B cell (primary cell): ENCODE measurements around the gene KIFBP. TPM values are rescaled to one million over a fixed set of nuclear protein-coding genes. Genes with fewer than 3 reads are reported as not detected.

Source experiments
- ATAC-seq: fragments of 200-7000 bp; cut with Tn5 transposase; one replicate; pipeline ENCODE4 v1.10.0; 2021; ENCODE audit warnings: low read depth, mild to moderate bottlenecking, moderate number of reproducible peaks, moderate library complexity
- CTCF ChIA-PET: fragments of 350-600 bp; sonication (Branson Sonifier 250); formaldehyde crosslinking; loops from one replicate; lab custom pipeline; 2021; ENCODE audit warnings: antibody characterized with exemption, inconsistent platforms; lab: Charles Lee
- POLR2A ChIA-PET: fragments of 350-600 bp; sonication (Branson Sonifier 250); formaldehyde crosslinking; loops from one replicate; lab custom pipeline; 2021; ENCODE audit warnings: antibody characterized with exemption; lab: Charles Lee
- DNase-seq: peaks from one replicate; pipeline ENCODE4 v3.0.0; 2013
- H2AFZ ChIP-seq: 2 replicates; pipeline ENCODE4 v1.6.1; 2012; ENCODE audit warnings: mild to moderate bottlenecking, low read depth, low read length; ENCODE audit not compliant: insufficient read depth, poor library complexity, severe bottlenecking
- H3K27ac ChIP-seq, 2 donors: 1 replicate in 1 of 2; 2 replicates in 1 of 2; pipeline ENCODE4 v1.5.1; 2012 to 2013; ENCODE audit warnings: low read length in 2 of 2, mild to moderate bottlenecking in 2 of 2, moderate library complexity in 1 of 2
- H3K27me3 ChIP-seq, 4 experiments: fragments of 200-600 bp in 1 of 4; sonication (generic) in 1 of 4; replicated peaks in 1 of 4; 1 replicate in 2 of 4; 2 replicates in 2 of 4; pipeline versions ENCODE4 v1.6.1 to v1.7.0; 2013 to 2016; ENCODE audit warnings: low read length in 3 of 4, mild to moderate bottlenecking in 2 of 4, mixed read lengths in 1 of 4, moderate library complexity in 1 of 4; ENCODE audit not compliant: insufficient read depth in 4 of 4, control insufficient read depth in 3 of 4; ENCODE audit errors: control extremely low read depth in 1 of 4
- H3K36me3 ChIP-seq, 2 experiments: replicated peaks in 1 of 2; 1 replicate in 1 of 2; 2 replicates in 1 of 2; pipeline versions ENCODE4 v1.6.1 to v1.7.1; 2013; ENCODE audit warnings: low read length in 1 of 2; ENCODE audit not compliant: insufficient read depth in 2 of 2, control insufficient read depth in 1 of 2; ENCODE audit errors: control extremely low read depth in 1 of 2, extremely low read depth in 1 of 2
- H3K4me1 ChIP-seq, 2 donors: fragments of 200-600 bp in 1 of 2; sonication (generic) in 1 of 2; 1 replicate in 1 of 2; 2 replicates in 1 of 2; pipeline versions ENCODE4 v1.5.1 to v1.6.1; 2013 to 2017; ENCODE audit warnings: low read length in 2 of 2; ENCODE audit not compliant: control insufficient read depth in 2 of 2, insufficient read depth in 2 of 2
- H3K4me2 ChIP-seq: replicated peaks from 2 replicates; pipeline ENCODE3; 2012; ENCODE audit warnings: mild to moderate bottlenecking, low read depth, low read length; ENCODE audit not compliant: poor library complexity, severe bottlenecking
- H3K4me3 ChIP-seq, 5 experiments: fragments of 200-600 bp in 1 of 5; sonication (generic) in 1 of 5; 1 replicate in 3 of 5; 2 replicates in 2 of 5; pipeline versions ENCODE4 v1.5.1 to v1.7.0; 2011 to 2016; ENCODE audit warnings: low read length in 4 of 5, mild to moderate bottlenecking in 4 of 5, low read depth in 2 of 5, control low read depth in 1 of 5, moderate library complexity in 1 of 5; ENCODE audit not compliant: insufficient read depth in 1 of 5; ENCODE audit errors: control extremely low read depth in 1 of 5, extremely low read depth in 1 of 5
- H3K79me2 ChIP-seq: fragments of 200-600 bp; sonication (generic); one replicate; pipeline ENCODE4 v1.6.0; 2016; ENCODE audit warnings: low read length; ENCODE audit not compliant: control insufficient read depth, insufficient read depth
- H3K9ac ChIP-seq: fragments of 200-600 bp; sonication (generic); 2 replicates; pipeline ENCODE4 v1.6.1; 2017; ENCODE audit warnings: mild to moderate bottlenecking, low read length, moderate library complexity
- H3K9me3 ChIP-seq, 3 donors: one replicate each; pipeline versions ENCODE4 v1.6.1 to v1.7.1; 2013; ENCODE audit warnings: low read length in 2 of 3; ENCODE audit not compliant: control insufficient read depth in 2 of 3, insufficient read depth in 1 of 3; ENCODE audit errors: control extremely low read depth in 1 of 3
- H4K20me1 ChIP-seq: 2 replicates; pipeline ENCODE4 v1.6.0; 2012; ENCODE audit warnings: mild to moderate bottlenecking, low read length; ENCODE audit not compliant: insufficient read depth, control insufficient read depth, poor library complexity, severe bottlenecking
- H3K27ac Mint-ChIP-seq: one replicate; pipeline ENCODE4 v1.8.0; 2021; ENCODE audit warnings: mixed read lengths
- H3K27me3 Mint-ChIP-seq: one replicate; pipeline ENCODE4 v1.8.0; 2021; ENCODE audit warnings: mixed read lengths
- H3K4me1 Mint-ChIP-seq: one replicate; pipeline ENCODE4 v1.8.0; 2021; ENCODE audit warnings: mixed read lengths
- H3K4me3 Mint-ChIP-seq: one replicate; pipeline ENCODE4 v1.8.0; 2021; ENCODE audit warnings: mixed read lengths
- H3K9me3 Mint-ChIP-seq: one replicate; pipeline ENCODE4 v1.8.0; 2022; ENCODE audit warnings: mixed read lengths; ENCODE audit not compliant: insufficient read depth
- EZH2 ChIP-seq: IDR thresholded peaks from 2 replicates; pipeline ENCODE4 v1.6.1; 2012; ENCODE audit warnings: borderline replicate concordance, low read depth, mild to moderate bottlenecking, moderate library complexity, low read length; ENCODE audit not compliant: insufficient read depth, poor library complexity, severe bottlenecking
- WGBS: methylation state at CpG from one replicate; pipeline ENCODE4 v1.1.5; 2013; ENCODE audit warnings: missing lambda C conversion rate; ENCODE audit not compliant: insufficient coverage; 5-methylcytosine and 5-hydroxymethylcytosine counted together
- intact Hi-C: fragments of 100-400 bp; cut with micrococcal nuclease; formaldehyde crosslinking; loops from one replicate; pipeline ENCODE4 v1.10.0; 2022
- polyA plus RNA-seq: library from polyadenylated mRNA; depleted of rRNA; stranded (reverse); fragments of >200 nt; gene quantifications from 2 replicates; pipeline ENCODE4 v1.2.3, GENCODE V29; 2012
- total RNA-seq, 2 donors: library from RNA; stranded (reverse); fragments of 120-200 nt in 1 of 2; gene quantifications; 1 replicate in 1 of 2; 2 replicates in 1 of 2; pipeline versions ENCODE4 v1.2.3 to v1.2.4, GENCODE V29; 2013 to 2022
- TF ChIP-seq, protein P1 (sequence below): fragments of 200-600 bp; IDR thresholded peaks from one replicate; pipeline ENCODE4 v1.8.0; 2022; ENCODE audit warnings: antibody characterized with exemption, mild to moderate bottlenecking

KIFBP gene
- total and polyA plus RNA-seq, 2 donors (not counting 1 experiment from before 2014, with no cell fraction given): 5.2 to 13.5 TPM

DNA sequence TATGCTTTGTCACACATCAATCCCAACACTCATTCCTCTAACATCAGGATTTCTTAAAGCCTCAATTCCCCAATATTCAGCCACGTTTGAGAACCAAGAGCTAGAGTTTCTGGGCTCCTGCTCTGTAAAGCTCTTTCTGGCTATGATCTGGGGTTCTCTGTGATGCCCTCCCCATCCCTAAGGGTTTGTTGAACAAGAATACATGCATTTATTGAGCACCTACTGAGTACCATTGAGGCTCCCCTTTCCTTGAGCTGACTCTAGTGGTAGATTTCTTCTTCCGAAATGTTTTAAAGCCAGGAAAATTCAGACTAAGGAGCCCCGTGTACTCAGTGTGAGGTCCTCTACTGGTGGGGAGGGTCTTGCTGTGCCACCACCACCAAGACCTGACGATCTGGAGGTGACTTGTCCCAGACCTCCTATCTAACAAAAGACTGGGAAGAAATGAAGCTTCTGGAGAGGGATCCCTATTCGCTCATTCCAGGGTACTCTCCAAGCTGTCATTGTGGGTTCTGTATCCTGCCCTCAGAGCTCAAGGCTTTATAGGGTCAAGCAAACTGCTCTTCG is 76.2 kb downstream of the KIFBP start:
- Mint-ChIP-seq H3K27me3 (no peaks in the 10 kb centered on the region), H3K9me3 (no peaks in the 10 kb centered on the region), H3K4me1 (peaks cover 22% of the 10 kb centered on the region), H3K4me3 (no peak overlapping the region), H3K27ac (no peak overlapping the region)
- WGBS: 100% methylated on average over 2 of the region's 6 CpGs
- intact Hi-C loops: no loop called here
- no peak overlapping the region for H3K27ac ChIP-seq
- no peaks in the 10 kb centered on the region for H3K36me3 ChIP-seq
- H3K79me2 ChIP-seq: no peaks in the 10 kb centered on the region
- H3K4me3 ChIP-seq: no peak overlapping the region
- no peak overlapping the region for H3K9ac ChIP-seq
- no peaks in the 10 kb centered on the region for H4K20me1 ChIP-seq
- peaks cover 6 to 17% of the 10 kb centered on the region in 2 donors for H3K4me1 ChIP-seq
- no peak overlapping the region for H2AFZ ChIP-seq
- H3K4me2 ChIP-seq: no peak overlapping the region
- no peaks in the 10 kb centered on the region for H3K9me3 ChIP-seq
- no peaks in the 10 kb centered on the region for H3K27me3 ChIP-seq
- CTCF ChIA-PET: interaction anchor here (0.6 to 1.7 kb wide), 3 partner anchors 29 to 718 kb away, joined by 3 to 6 read pairs (median 3); no protein-coding TSS in a partner anchor
- ATAC-seq (no peak), DNase-seq (no peak)
- POLR2A ChIA-PET: no interaction called here
- no peak for TF ChIP-seq EZH2

DNA sequence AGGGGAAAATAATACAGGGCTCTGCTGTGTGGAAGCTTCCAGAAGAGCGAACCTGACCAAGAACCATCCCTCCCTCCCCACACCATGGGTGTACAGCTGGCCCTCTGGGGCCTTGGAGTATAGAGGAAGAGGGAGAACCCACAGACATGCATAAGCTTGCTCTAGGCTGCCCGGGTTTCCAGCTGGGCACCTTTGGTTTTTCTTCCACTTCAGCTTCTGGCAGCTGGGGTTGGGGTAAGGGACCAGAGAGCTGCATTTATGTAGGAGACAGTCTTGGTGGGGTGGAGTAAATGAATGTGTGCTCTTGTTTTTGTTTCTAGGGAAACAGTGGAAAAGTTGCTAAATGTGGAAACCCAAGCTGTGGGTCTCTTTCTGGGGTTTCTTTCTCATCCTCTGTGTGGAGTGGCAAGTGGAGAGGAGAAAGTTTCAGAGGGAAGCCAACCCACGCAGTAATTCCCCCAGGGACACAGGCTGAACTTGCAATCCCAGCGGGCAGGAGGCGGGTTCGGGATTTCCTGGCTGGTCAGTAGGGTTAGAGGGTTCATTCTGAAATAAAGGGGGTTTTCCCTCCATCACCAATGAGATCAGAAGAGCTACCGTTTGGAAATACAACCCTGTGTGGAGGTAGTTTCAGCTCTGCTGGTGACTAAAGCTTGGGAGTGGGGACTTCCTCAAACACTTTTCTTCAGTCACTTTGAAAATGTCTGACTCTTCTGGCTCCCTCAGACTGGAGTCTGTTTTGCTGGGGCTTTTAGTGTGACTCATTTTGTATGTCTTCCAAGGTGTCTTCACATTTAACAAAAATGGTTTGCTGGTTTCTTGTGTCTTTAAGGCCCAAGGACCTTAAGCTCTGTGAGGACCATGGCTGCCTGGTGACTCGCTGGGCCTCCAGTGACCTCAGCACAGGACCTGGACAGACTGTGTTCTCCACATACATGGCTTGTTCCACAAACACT is 77.1 kb downstream of the KIFBP start:
- no peak overlapping the region for H3K27ac ChIP-seq
- H3K27me3 Mint-ChIP-seq: no peaks in the 10 kb centered on the region
- no peaks in the 10 kb centered on the region for H3K9me3 Mint-ChIP-seq
- no peaks in the 10 kb centered on the region for H4K20me1 ChIP-seq
- POLR2A ChIA-PET: interaction anchor here (0.6 kb wide), 1 partner anchor 14 kb away, joined by 6 read pairs; no protein-coding TSS in a partner anchor
- ATAC-seq (peak; percentile 32), DNase-seq (no peak)
- H3K36me3 ChIP-seq: no peaks in the 10 kb centered on the region
- H3K4me1 Mint-ChIP-seq: peaks cover 22% of the 10 kb centered on the region
- H3K4me3 ChIP-seq: no peak overlapping the region
- H3K9me3 ChIP-seq: no peaks in the 10 kb centered on the region
- intact Hi-C loops: no loop called here
- WGBS: 0% methylated on average over 1 of the region's 8 CpGs
- peak overlapping the region; percentile 33 for H2AFZ ChIP-seq
- no peak overlapping the region for H3K4me3 Mint-ChIP-seq
- peaks cover 6 to 17% of the 10 kb centered on the region in 2 donors for H3K4me1 ChIP-seq
- no peak for TF ChIP-seq EZH2
- TF ChIP-seq, protein P1, sequence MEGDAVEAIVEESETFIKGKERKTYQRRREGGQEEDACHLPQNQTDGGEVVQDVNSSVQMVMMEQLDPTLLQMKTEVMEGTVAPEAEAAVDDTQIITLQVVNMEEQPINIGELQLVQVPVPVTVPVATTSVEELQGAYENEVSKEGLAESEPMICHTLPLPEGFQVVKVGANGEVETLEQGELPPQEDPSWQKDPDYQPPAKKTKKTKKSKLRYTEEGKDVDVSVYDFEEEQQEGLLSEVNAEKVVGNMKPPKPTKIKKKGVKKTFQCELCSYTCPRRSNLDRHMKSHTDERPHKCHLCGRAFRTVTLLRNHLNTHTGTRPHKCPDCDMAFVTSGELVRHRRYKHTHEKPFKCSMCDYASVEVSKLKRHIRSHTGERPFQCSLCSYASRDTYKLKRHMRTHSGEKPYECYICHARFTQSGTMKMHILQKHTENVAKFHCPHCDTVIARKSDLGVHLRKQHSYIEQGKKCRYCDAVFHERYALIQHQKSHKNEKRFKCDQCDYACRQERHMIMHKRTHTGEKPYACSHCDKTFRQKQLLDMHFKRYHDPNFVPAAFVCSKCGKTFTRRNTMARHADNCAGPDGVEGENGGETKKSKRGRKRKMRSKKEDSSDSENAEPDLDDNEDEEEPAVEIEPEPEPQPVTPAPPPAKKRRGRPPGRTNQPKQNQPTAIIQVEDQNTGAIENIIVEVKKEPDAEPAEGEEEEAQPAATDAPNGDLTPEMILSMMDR: no peak
- CTCF ChIA-PET: interaction anchor here (0.6 to 1.7 kb wide), 3 partner anchors 22 to 719 kb away, joined by 3 to 6 read pairs (median 5); partner anchors contain the start of gene SRGN
- no peaks in the 10 kb centered on the region for H3K27me3 ChIP-seq
- H3K27ac Mint-ChIP-seq: peak overlapping the region; percentile 42
- no peak overlapping the region for H3K9ac ChIP-seq
- H3K4me2 ChIP-seq: no peak overlapping the region
- no peaks in the 10 kb centered on the region for H3K79me2 ChIP-seq

Other genes with a start within 250 kb of the KIFBP start
- gene STOX1, start 161.3 kb upstream of the KIFBP start, total RNA-seq: 0.53 and 0.57 TPM in 2 replicates
- 0.07 and 0.81 TPM in 2 replicates for gene STOX1, start 161.3 kb upstream of the KIFBP start, polyA plus RNA-seq
- gene DDX50, start 87.5 kb upstream of the KIFBP start, total RNA-seq: 38.6 and 39.3 TPM in 2 replicates
- 15.6 and 22.8 TPM in 2 replicates for gene DDX50, start 87.5 kb upstream of the KIFBP start, polyA plus RNA-seq
- 40.5 and 43.5 TPM in 2 replicates for gene DDX21, start 32.6 kb upstream of the KIFBP start, total RNA-seq
- gene DDX21, start 32.6 kb upstream of the KIFBP start, polyA plus RNA-seq: 17.8 and 93.9 TPM in 2 replicates
- gene SRGN, start 99.3 kb downstream of the KIFBP start, total RNA-seq: 47.3 and 49.9 TPM in 2 replicates
- gene SRGN, start 99.3 kb downstream of the KIFBP start, polyA plus RNA-seq: 50.8 and 52.3 TPM in 2 replicates
- 29.9 and 35.3 TPM in 2 replicates for gene VPS26A, start 135.4 kb downstream of the KIFBP start, total RNA-seq
- gene VPS26A, start 135.4 kb downstream of the KIFBP start, polyA plus RNA-seq: 5.0 and 9.4 TPM in 2 replicates
- gene SUPV3L1, start 191.4 kb downstream of the KIFBP start, total RNA-seq: 37.1 and 40.4 TPM in 2 replicates
- 33.6 and 57.0 TPM in 2 replicates for gene SUPV3L1, start 191.4 kb downstream of the KIFBP start, polyA plus RNA-seq
- not detected in 2 replicates for gene HKDC1, start 231.5 kb downstream of the KIFBP start, total RNA-seq
- 0.01 and 0.10 TPM in 2 replicates for gene HKDC1, start 231.5 kb downstream of the KIFBP start, polyA plus RNA-seq